Central memory CD4-positive, alpha-beta T cell (primary cell): ENCODE data around the gene FXYD2.
A peak's percentile ranks its signal among the peaks of the same experiment; 100 is the strongest.
"Not testable (repeated sequence)": the region's sequence is repeated elsewhere in the genome, so short reads cannot be mapped to it uniquely, and the experiment has no call there.

Experiments used
- DNase-seq: peaks from one replicate; pipeline ENCODE4 v3.0.0; 2022

Gene FXYD2

GRCh38 chr11:117819096-117820040, 5.2 kb downstream of the FXYD2 start:
- DNase-seq, result no peak

- no peak for DNase-seq
Measured at GRCh38 chr11:117818041-117818873, 6.3 kb downstream of the FXYD2 start.

- DNase-seq, result peak; percentile 71
Measured at GRCh38 chr11:117817368-117818040, 7.0 kb downstream of the FXYD2 start.

- DNase-seq, result no peak
Measured at GRCh38 chr11:117816846-117817367, 7.6 kb downstream of the FXYD2 start.

GRCh38 chr11:117816151-117816741, 8.3 kb downstream of the FXYD2 start:
- no peak for DNase-seq

GRCh38 chr11:117815262-117815803, 9.2 kb downstream of the FXYD2 start:
- peak; percentile 80 for DNase-seq

GRCh38 chr11:117814766-117815261, 9.7 kb downstream of the FXYD2 start:
- DNase-seq, result peak; percentile 83

- DNase-seq, result no peak
Measured at GRCh38 chr11:117814204-117814765, 10.3 kb downstream of the FXYD2 start.

GRCh38 chr11:117810056-117810451, 14.5 kb downstream of the FXYD2 start:
- not testable (repeated sequence) for DNase-seq

GRCh38 chr11:117809236-117810055, 15.1 kb downstream of the FXYD2 start:
- peak; percentile 32 for DNase-seq

GRCh38 chr11:117808784-117809183, 15.8 kb downstream of the FXYD2 start:
- DNase-seq, result no peak

- DNase-seq, result peak; percentile 57
Measured at GRCh38 chr11:117807482-117808327, 16.8 kb downstream of the FXYD2 start.

GRCh38 chr11:117806846-117807245, 17.7 kb downstream of the FXYD2 start:
- DNase-seq, result no peak

GRCh38 chr11:117805045-117805444, 19.5 kb downstream of the FXYD2 start:
- DNase-seq, result no peak

- no peak for DNase-seq
Measured at GRCh38 chr11:117803896-117804295, 20.6 kb downstream of the FXYD2 start.

- no peak for DNase-seq
Measured at GRCh38 chr11:117799634-117800033, 24.9 kb downstream of the FXYD2 start.

GRCh38 chr11:117796872-117797529, 27.5 kb downstream of the FXYD2 start, which contains the start of gene DSCAML1:
Gene DSCAML1 (minus strand): TSS chr11:117797216. CDS start chr11:117797079, 137 bp downstream.
- no peak for DNase-seq

GRCh38 chr11:117796456-117796871, 28.1 kb downstream of the FXYD2 start:
- DNase-seq, result no peak
